ENCODE data around the gene NOP56.

The NOP56 gene

GRCh38 chr20:2700913-2701620, 48.6 kb downstream of the NOP56 start:
- no peak for FAIRE-seq

DNA sequence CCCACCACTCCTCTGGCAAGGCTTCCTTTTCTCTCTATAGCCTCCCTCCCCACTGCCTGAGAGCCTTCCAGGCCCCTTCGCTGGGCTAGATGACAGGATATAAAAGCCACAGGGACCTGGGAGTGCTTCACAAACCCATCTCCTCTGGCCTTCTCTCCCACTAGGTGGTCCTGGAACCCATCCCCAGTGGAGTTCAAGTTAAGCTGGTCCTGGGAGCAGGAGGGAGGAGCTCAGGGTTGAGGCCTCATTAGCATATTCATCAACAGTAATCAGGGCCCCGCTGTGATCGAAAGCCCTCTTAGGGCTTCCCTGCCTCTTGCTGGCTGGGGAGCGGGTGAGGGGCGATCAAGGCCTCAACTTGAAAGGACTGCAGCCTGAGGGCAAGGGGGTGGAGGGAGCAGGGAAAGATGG, 49.2 kb downstream of the NOP56 start:
- DNase-seq (ENCODE audit: low spot score) = no peak
- FAIRE-seq = no peak

More at GRCh38 chr20:2700913-2701620, 48.6 kb downstream of the NOP56 start:
- DNase-seq (ENCODE audit: low spot score) = no peak

GRCh38 chr20:2703716-2704475, 51.5 kb downstream of the NOP56 start:
- FAIRE-seq = no peak
- DNase-seq (ENCODE audit: low spot score) = no peak

GRCh38 chr20:2705931-2706645, 53.7 kb downstream of the NOP56 start:
- no peak for DNase-seq (ENCODE audit: low spot score)

DNA sequence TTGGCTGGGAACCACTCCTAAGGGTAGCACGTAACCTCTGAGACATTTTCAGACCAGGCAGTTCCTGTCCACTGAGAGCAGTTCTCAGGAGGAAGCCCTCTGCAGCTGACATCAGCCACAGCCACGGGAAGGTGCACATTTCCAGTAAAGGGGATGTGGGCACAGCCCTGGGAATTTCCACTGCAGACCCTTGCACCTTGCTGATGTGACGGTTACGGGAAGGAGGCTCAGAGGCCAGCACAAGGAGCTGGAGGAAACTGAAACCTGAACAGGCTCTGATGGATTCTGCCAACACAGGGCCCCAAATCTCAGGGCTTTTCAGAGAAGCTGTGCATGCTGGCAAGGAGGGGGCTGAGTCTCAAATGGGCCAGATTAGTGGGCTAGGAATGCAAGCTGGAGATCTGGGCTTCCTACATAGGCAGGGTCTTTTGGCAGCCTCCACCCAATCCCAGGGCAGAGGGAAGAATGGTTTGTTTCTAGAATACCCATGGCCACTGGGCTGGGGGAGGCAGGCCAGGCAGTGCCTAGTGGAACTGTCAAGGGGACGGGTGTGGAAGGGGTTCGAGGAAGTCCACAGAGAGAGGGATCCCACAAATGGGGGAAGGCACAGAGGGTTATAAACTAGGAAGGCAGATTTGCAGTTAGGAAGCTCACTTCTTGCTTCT, 54.4 kb downstream of the NOP56 start:
- DNase-seq (ENCODE audit: low spot score) = no peak
- FAIRE-seq = no peak

More at GRCh38 chr20:2705931-2706645, 53.7 kb downstream of the NOP56 start:
- no peak for FAIRE-seq

- no peak for DNase-seq (ENCODE audit: low spot score)
- FAIRE-seq = no peak
Measured at GRCh38 chr20:2707353-2708072, 55.1 kb downstream of the NOP56 start.
